HCT116 (cell line): Measurements from ENCODE around the gene ZFYVE1. TPM values are rescaled to one million over a fixed set of nuclear protein-coding genes. Genes with fewer than 3 reads are reported as not detected.
A peak's percentile ranks its signal among the peaks of the same experiment; 100 is the strongest.
"Not testable (repeated sequence)": the region's sequence is repeated elsewhere in the genome, so short reads cannot be mapped to it uniquely, and the experiment has no call there.

ENCODE experiments used
- ATAC-seq: fragments of 200-7000 bp; cut with Tn5 transposase; 2 replicates; pipeline ENCODE4 v1.9.1; 2020; ENCODE audit warnings: mild to moderate bottlenecking, moderate library complexity
- BruUV-seq: library from RNA; stranded (reverse); fragments of 400-500 nt; replicated peaks from 2 replicates; lab custom pipeline; 2021; lab: Mats Ljungman, UMichigan
- CTCF ChIA-PET: fragments of 300-600 bp; sonication (Branson Sonifier 250); formaldehyde crosslinking; loops from one replicate; lab custom pipeline; 2021; ENCODE audit warnings: antibody characterized with exemption; lab: Charles Lee
- POLR2A ChIA-PET: fragments of 300-600, 350-600 bp; sonication (Branson Sonifier 250); formaldehyde crosslinking; loops from one replicate; lab custom pipeline; 2021; ENCODE audit warnings: antibody characterized with exemption; lab: Charles Lee
- RAD21 ChIA-PET, 2 experiments: fragments of 300-600 bp; sonication (Branson Sonifier 250); formaldehyde crosslinking; loops; one replicate each; lab custom pipeline; 2023; ENCODE audit warnings: low total read pairs in 2 of 2; ENCODE audit not compliant: uncharacterized antibody in 2 of 2, unreplicated experiment in 2 of 2, low non-redundant PET in 1 of 2; lab: Charles Lee
- DNase-seq: peaks from one replicate; pipeline ENCODE4 v3.0.0-alpha.2; 2010; ENCODE audit warnings: low read depth, low spot score
- H2AFZ ChIP-seq: fragments of 200-600 bp; shearing (Covaris generic), sonication (generic); 2 replicates; pipeline ENCODE4 v1.6.1; 2017; ENCODE audit warnings: low read depth, mixed run types, mixed read lengths, antibody characterized with exemption, low read length; ENCODE audit not compliant: poor library complexity, severe bottlenecking
- H3K27ac ChIP-seq: 2 replicates; pipeline ENCODE4 v1.5.1; 2012; ENCODE audit warnings: low read depth, low read length
- H3K27me3 ChIP-seq: fragments of 200-600 bp; sonication (generic); 2 replicates; pipeline ENCODE4 v1.6.1; 2016; ENCODE audit warnings: mixed run types, low read length, mixed read lengths; ENCODE audit not compliant: insufficient read depth
- H3K36me3 ChIP-seq, 2 experiments: fragments of 200-500 bp in 1 of 2; fragments of 200-600 bp in 1 of 2; sonication (Bioruptor generic) in 1 of 2; sonication (generic) in 1 of 2; 2 replicates each; pipeline versions ENCODE4 v1.5.1 to v1.6.1; 2014 to 2016; ENCODE audit warnings: low read length in 2 of 2, inconsistent platforms in 1 of 2, mixed read lengths in 1 of 2, mixed run types in 1 of 2; ENCODE audit not compliant: insufficient read depth in 2 of 2, control insufficient read depth in 1 of 2
- H3K4me1 ChIP-seq, 2 experiments: fragments of 200-600 bp in 1 of 2; sonication (generic) in 1 of 2; 2 replicates each; pipeline versions ENCODE4 v1.5.1 to v1.6.1; 2012 to 2017; ENCODE audit warnings: low read length in 2 of 2, inconsistent platforms in 1 of 2, mild to moderate bottlenecking in 1 of 2, mixed read lengths in 1 of 2, mixed run types in 1 of 2, moderate library complexity in 1 of 2; ENCODE audit not compliant: insufficient read depth in 2 of 2, control insufficient read depth in 1 of 2
- H3K4me2 ChIP-seq: fragments of 200-600 bp; sonication (generic); 2 replicates; pipeline ENCODE4 v1.6.1; 2017; ENCODE audit warnings: mixed run types, low read length, mixed read lengths
- H3K4me3 ChIP-seq, 2 experiments: fragments of 200-600 bp in 1 of 2; sonication (generic) in 1 of 2; replicated peaks in 1 of 2; 2 replicates each; pipeline ENCODE4 v1.5.1; 2011 to 2016; ENCODE audit warnings: low read length in 2 of 2, control low read depth in 1 of 2, low read depth in 1 of 2, mild to moderate bottlenecking in 1 of 2, mixed read lengths in 1 of 2, mixed run types in 1 of 2
- H3K79me2 ChIP-seq: fragments of 200-600 bp; sonication (generic); 2 replicates; pipeline ENCODE4 v1.6.1; 2017; ENCODE audit warnings: mild to moderate bottlenecking, mixed run types, low read length, moderate library complexity, mixed read lengths; ENCODE audit not compliant: insufficient read depth
- H3K9ac ChIP-seq: fragments of 200-600 bp; sonication (generic); 2 replicates; pipeline ENCODE4 v1.6.1; 2016; ENCODE audit warnings: low read length, mixed read lengths
- H3K9me2 ChIP-seq: fragments of 200-600 bp; sonication (generic), shearing (Covaris generic); 2 replicates; pipeline ENCODE4 v1.6.1; 2017; ENCODE audit warnings: mixed run types, mild to moderate bottlenecking, moderate library complexity; ENCODE audit not compliant: insufficient read depth
- H3K9me3 ChIP-seq, 2 experiments: fragments of 200-500 bp in 1 of 2; fragments of 200-600 bp in 1 of 2; sonication (Bioruptor generic) in 1 of 2; sonication (generic) in 1 of 2; 2 replicates each; pipeline ENCODE4 v1.6.1; 2014 to 2017; ENCODE audit warnings: low read length in 2 of 2, mixed read lengths in 2 of 2, inconsistent platforms in 1 of 2, low read depth in 1 of 2, mild to moderate bottlenecking in 1 of 2, mixed run types in 1 of 2, moderate library complexity in 1 of 2; ENCODE audit not compliant: control insufficient read depth in 1 of 2, insufficient read depth in 1 of 2
- H4K20me1 ChIP-seq: fragments of 200-600 bp; sonication (generic), shearing (Covaris generic); 2 replicates; pipeline ENCODE4 v1.6.1; 2017; ENCODE audit warnings: mixed run types, mild to moderate bottlenecking, moderate library complexity; ENCODE audit not compliant: insufficient read depth
- EGR1 ChIP-seq: IDR thresholded peaks from 2 replicates; pipeline ENCODE4 v1.6.1; 2012; ENCODE audit warnings: low read depth
- MAX ChIP-seq: IDR thresholded peaks from 2 replicates; pipeline ENCODE4 v1.6.1; 2012
- SIN3A ChIP-seq: IDR thresholded peaks from 2 replicates; pipeline ENCODE4 v1.6.1; 2012; ENCODE audit warnings: low read depth
- SRF ChIP-seq: IDR thresholded peaks from 2 replicates; pipeline ENCODE4 v1.6.1; 2012; ENCODE audit warnings: low read depth
- ZBTB33 ChIP-seq: IDR thresholded peaks from 2 replicates; pipeline ENCODE4 v1.6.1; 2011; ENCODE audit warnings: mild to moderate bottlenecking, low read length, moderate library complexity; ENCODE audit not compliant: insufficient replicate concordance; ENCODE audit errors: extremely low read depth
- ZNF274 ChIP-seq: fragments of 200-500 bp; sonication (Bioruptor generic); IDR thresholded peaks from 2 replicates; pipeline ENCODE4 v1.6.1; 2014; ENCODE audit warnings: mild to moderate bottlenecking, low read depth, low read length, inconsistent platforms
- intact Hi-C: fragments of 100-400 bp; cut with micrococcal nuclease; formaldehyde crosslinking; loops from 2 replicates; pipeline ENCODE4 v1.10.0; 2022
- total RNA-seq: library from RNA; stranded (reverse); gene quantifications from one replicate; pipeline ENCODE4 v1.2.1, GENCODE V29; 2021; ENCODE audit not compliant: unreplicated experiment

The ZFYVE1 gene
- total RNA-seq, 1 experiment from 2014 or later: 7.7 TPM

GRCh38 chr14:72961579-72962335 is 65.1 kb downstream of the ZFYVE1 start (continued):
- TF ChIP-seq ZBTB33: no peak
- no peak for TF ChIP-seq EGR1
- no peak for TF ChIP-seq SRF
- no peak for TF ChIP-seq ZNF274
- peak; percentile 58 for TF ChIP-seq MAX
- TF ChIP-seq SIN3A: no peak

DNA sequence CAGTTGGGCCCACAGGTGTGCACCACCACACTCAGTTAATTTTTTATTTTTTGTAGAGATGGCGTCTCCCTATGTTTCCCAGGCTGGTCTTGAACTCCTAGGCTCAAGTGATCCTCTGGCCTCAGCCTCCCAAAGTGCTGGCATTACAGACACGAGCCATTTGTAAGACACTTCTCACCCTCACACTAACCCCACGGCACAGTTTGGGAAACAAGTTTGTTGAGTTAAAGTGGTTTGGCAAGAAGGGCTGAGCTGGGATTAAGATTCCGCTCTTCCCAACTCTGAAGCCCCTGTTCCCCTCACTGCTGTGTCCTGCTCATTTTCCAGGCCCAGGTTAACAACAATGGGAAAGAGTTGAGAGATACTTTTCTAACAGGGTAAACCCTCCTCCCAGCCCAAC is 65.9 kb downstream of the ZFYVE1 start:
- ATAC-seq, RAD21 ChIA-PET, H3K9me2 ChIP-seq, H3K79me2 ChIP-seq, H3K9me3 ChIP-seq, DNase-seq, POLR2A ChIA-PET, H2AFZ ChIP-seq, H3K27me3 ChIP-seq, H3K36me3 ChIP-seq, H4K20me1 ChIP-seq: not testable (repeated sequence)
- peak overlapping the region in 1 of 2 experiments; percentile 16; a peak in 1 of 4 replicates for H3K4me3 ChIP-seq
- H3K4me2 ChIP-seq: peak overlapping the region; percentile 71
- peak overlapping the region; percentile 71 for H3K27ac ChIP-seq
- CTCF ChIA-PET: interaction anchor here (2.7 kb wide), 1 partner anchor 12 kb away, joined by 19 read pairs; no protein-coding TSS in a partner anchor
- H3K9ac ChIP-seq: peak overlapping the region; percentile 69
- intact Hi-C loops: loop anchor here (5.0 kb wide), 1 partner anchor 66 kb away; the partner anchor contains the start of gene ZFYVE1
- TSS peak; percentile 87 for BruUV-seq
- H3K4me1 ChIP-seq: peaks cover 28 to 54% of the 10 kb centered on the region in 2 experiments
